CD14-positive monocyte (primary cell): Measurements from ENCODE around the gene URB2. TPM values are rescaled to one million over a fixed set of nuclear protein-coding genes. Genes with fewer than 3 reads are reported as not detected.

Source experiments
- DNase-seq, 3 donors: peaks; one replicate each; pipeline ENCODE4 v3.0.0-alpha.2; 2011 to 2022
- H2AFZ ChIP-seq: 2 replicates; pipeline ENCODE4 v1.6.0; 2012; ENCODE audit warnings: mild to moderate bottlenecking, low read depth, low read length, inconsistent platforms; ENCODE audit not compliant: insufficient read depth, poor library complexity, severe bottlenecking
- H3K27ac ChIP-seq, 2 donors: 1 replicate in 1 of 2; 2 replicates in 1 of 2; pipeline ENCODE4 v1.5.1; 2012 to 2013; ENCODE audit warnings: low read length in 2 of 2, control low read depth in 1 of 2, inconsistent platforms in 1 of 2, low read depth in 1 of 2, mild to moderate bottlenecking in 1 of 2
- H3K27me3 ChIP-seq, 2 donors: one replicate each; pipeline versions ENCODE4 v1.6.0 to v1.6.1; 2011 to 2013; ENCODE audit warnings: low read length in 2 of 2; ENCODE audit not compliant: control insufficient read depth in 2 of 2, insufficient read depth in 2 of 2
- H3K36me3 ChIP-seq, 2 donors: replicated peaks in 1 of 2; 1 replicate in 1 of 2; 2 replicates in 1 of 2; pipeline versions ENCODE4 v1.5.1 to v1.6.1; 2012 to 2013; ENCODE audit warnings: low read length in 2 of 2, control low read depth in 1 of 2, inconsistent platforms in 1 of 2, mild to moderate bottlenecking in 1 of 2; ENCODE audit not compliant: insufficient read depth in 2 of 2, control insufficient read depth in 1 of 2
- H3K4me1 ChIP-seq, 2 donors: 1 replicate in 1 of 2; 2 replicates in 1 of 2; pipeline versions ENCODE4 v1.5.1 to v1.6.1; 2012 to 2013; ENCODE audit warnings: low read length in 2 of 2, control low read depth in 1 of 2, inconsistent platforms in 1 of 2, mild to moderate bottlenecking in 1 of 2, moderate library complexity in 1 of 2; ENCODE audit not compliant: insufficient read depth in 2 of 2, control insufficient read depth in 1 of 2
- H3K4me2 ChIP-seq: replicated peaks from 2 replicates; pipeline ENCODE3; 2012; ENCODE audit warnings: low read length, moderate library complexity, mild to moderate bottlenecking; ENCODE audit not compliant: poor library complexity, severe bottlenecking; ENCODE audit errors: extremely low read depth
- H3K4me3 ChIP-seq, 3 experiments: fragments of 200-600 bp in 1 of 3; sonication (generic) in 1 of 3; replicated peaks in 1 of 3; 1 replicate in 2 of 3; 2 replicates in 1 of 3; pipeline ENCODE4 v1.5.1; 2011 to 2013; ENCODE audit warnings: low read length in 3 of 3, mild to moderate bottlenecking in 3 of 3, control low read depth in 2 of 3, low read depth in 2 of 3, inconsistent platforms in 1 of 3, moderate library complexity in 1 of 3
- H3K79me2 ChIP-seq: 2 replicates; pipeline ENCODE4 v1.6.0; 2012; ENCODE audit warnings: mild to moderate bottlenecking, control low read depth, inconsistent platforms, low read length, moderate library complexity; ENCODE audit not compliant: insufficient read depth
- H3K9ac ChIP-seq: 2 replicates; pipeline ENCODE4 v1.6.0; 2017; ENCODE audit warnings: low read length, mild to moderate bottlenecking; ENCODE audit not compliant: insufficient read depth, poor library complexity, severe bottlenecking
- H3K9me3 ChIP-seq, 2 donors: replicated peaks in 1 of 2; 1 replicate in 1 of 2; 2 replicates in 1 of 2; pipeline versions ENCODE4 v1.5.1 to v1.6.1; 2012 to 2013; ENCODE audit warnings: low read length in 2 of 2, control low read depth in 1 of 2; ENCODE audit not compliant: control insufficient read depth in 1 of 2, insufficient read depth in 1 of 2
- H4K20me1 ChIP-seq: 2 replicates; pipeline ENCODE4 v1.6.0; 2012; ENCODE audit warnings: mild to moderate bottlenecking, low read length, control low read depth, moderate library complexity; ENCODE audit not compliant: insufficient read depth
- H3K27ac Mint-ChIP-seq, 7 donors: one replicate each; pipeline ENCODE4 v1.8.0; 2020; ENCODE audit warnings: mild to moderate bottlenecking in 7 of 7, mixed read lengths in 7 of 7, moderate library complexity in 6 of 7, inconsistent platforms in 2 of 7
- H3K27me3 Mint-ChIP-seq, 3 donors: one replicate each; pipeline ENCODE4 v1.8.0; 2021 to 2022; ENCODE audit warnings: low read depth in 3 of 3, mild to moderate bottlenecking in 3 of 3, mixed read lengths in 3 of 3, moderate library complexity in 3 of 3, inconsistent platforms in 1 of 3
- H3K36me3 Mint-ChIP-seq, 2 donors: one replicate each; pipeline ENCODE4 v1.8.0; 2020; ENCODE audit warnings: mixed read lengths in 2 of 2, inconsistent platforms in 1 of 2, mild to moderate bottlenecking in 1 of 2
- H3K4me1 Mint-ChIP-seq: one replicate; pipeline ENCODE4 v1.8.0; 2020; ENCODE audit warnings: mild to moderate bottlenecking, mixed read lengths
- H3K4me3 Mint-ChIP-seq, 2 donors: one replicate each; pipeline ENCODE4 v1.8.0; 2020; ENCODE audit warnings: mild to moderate bottlenecking in 2 of 2, mixed read lengths in 2 of 2, moderate library complexity in 1 of 2
- H3K9me3 Mint-ChIP-seq, 7 donors: one replicate each; pipeline ENCODE4 v1.8.0; 2020 to 2022; ENCODE audit warnings: mixed read lengths in 7 of 7, mild to moderate bottlenecking in 6 of 7, moderate library complexity in 6 of 7, inconsistent platforms in 2 of 7
- WGBS: methylation state at CpG from one replicate; pipeline ENCODE4 v1.1.5; 2013; ENCODE audit warnings: missing lambda C conversion rate; ENCODE audit not compliant: insufficient coverage; 5-methylcytosine and 5-hydroxymethylcytosine counted together
- intact Hi-C, 2 donors: fragments of 100-400 bp; cut with micrococcal nuclease; formaldehyde crosslinking; loops; one replicate each; pipeline versions ENCODE4 v1.15.0 to v1.15.1; 2023
- polyA plus RNA-seq, 3 donors: library from polyadenylated mRNA; depleted of rRNA in 1 of 3; unstranded in 2 of 3; stranded (reverse) in 1 of 3; fragments of 300-500 nt in 2 of 3; fragments of >200 nt in 1 of 3; fragmentation: Illumina TruSeq in 2 of 3; gene quantifications; 1 replicate in 2 of 3; 2 replicates in 1 of 3; pipeline ENCODE4 v1.2.3, GENCODE V29; 2012 to 2021
- TF ChIP-seq, protein P1 (sequence below): fragments of 200-600 bp; IDR thresholded peaks from one replicate; pipeline ENCODE4 v1.8.0; 2022; ENCODE audit warnings: antibody characterized with exemption, mild to moderate bottlenecking

URB2 gene
- polyA plus RNA-seq, 3 donors = 0.79 to 2.8 (median 1.5) TPM

DNA sequence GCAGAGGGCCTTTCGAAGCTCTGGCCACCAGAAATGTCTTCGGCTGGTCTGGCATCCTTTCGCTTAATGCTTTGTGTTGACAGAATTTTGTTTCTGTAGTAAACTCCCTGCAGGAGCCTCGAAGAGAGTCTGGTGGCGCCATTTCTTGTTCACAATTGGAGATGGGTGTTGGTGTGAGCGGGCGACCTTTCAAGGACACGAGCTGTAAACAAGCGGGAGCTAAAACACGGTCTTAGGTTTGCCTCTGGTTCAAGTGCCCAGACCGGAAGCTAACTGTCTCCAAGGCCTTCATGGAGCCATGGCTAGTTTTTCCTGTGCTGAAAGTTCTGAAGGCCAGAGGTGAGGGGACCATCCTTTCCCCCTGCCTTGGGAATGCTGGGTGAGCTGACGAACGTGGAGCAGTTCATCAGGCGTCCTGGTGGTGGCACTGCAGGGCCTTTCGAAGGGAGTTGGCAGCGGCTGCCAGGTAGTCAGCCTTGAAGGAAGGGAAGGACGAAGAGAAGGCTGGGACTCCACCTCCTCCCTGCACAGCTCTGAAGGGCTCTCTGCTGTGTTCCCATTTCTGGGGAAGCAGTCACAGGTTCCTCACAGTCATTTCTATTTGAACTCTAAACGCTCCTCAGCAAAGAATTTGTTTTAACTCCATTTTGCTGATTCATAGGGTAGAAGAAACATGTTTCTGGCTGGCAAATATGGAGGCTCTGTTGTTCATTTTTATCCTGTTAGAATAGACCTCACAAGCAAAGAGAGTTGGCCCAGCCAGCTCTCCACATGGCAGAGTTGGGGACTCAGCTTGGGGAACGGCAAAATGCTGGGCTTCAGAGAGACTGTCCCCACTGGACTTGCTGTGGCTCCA lies 35.2 kb downstream of the URB2 start:
- Histone ChIP-seq H4K20me1 (no peaks in the 10 kb centered on the region), H2AFZ (no peak overlapping the region), H3K9ac (no peak overlapping the region), H3K9me3 (no peaks in the 10 kb centered on the region), H3K79me2 (no peaks in the 10 kb centered on the region), H3K36me3 (peaks cover 13 to 37% of the 10 kb centered on the region in 2 donors), H3K4me3 (no peak overlapping the region), H3K4me1 (no peaks in the 10 kb centered on the region), H3K27ac (no peak overlapping the region), H3K4me2 (no peak overlapping the region), H3K27me3 (no peaks in the 10 kb centered on the region)
- H3K27me3 Mint-ChIP-seq = no peaks in the 10 kb centered on the region
- no peak overlapping the region for H3K4me3 Mint-ChIP-seq
- intact Hi-C loops = loop anchor here (2.0 to 5.0 kb wide), 2 partner anchors 506 to 651 kb away; no protein-coding TSS in a partner anchor
- H3K27ac Mint-ChIP-seq = peak overlapping the region in 3 of 7 donors; percentile 52 to 57 (median 56)
- peaks cover 2% of the 10 kb centered on the region for H3K4me1 Mint-ChIP-seq
- DNase-seq = peak; percentile 30 to 57 (median 54)
- H3K9me3 Mint-ChIP-seq = no peaks in the 10 kb centered on the region
- TF ChIP-seq, protein P1, sequence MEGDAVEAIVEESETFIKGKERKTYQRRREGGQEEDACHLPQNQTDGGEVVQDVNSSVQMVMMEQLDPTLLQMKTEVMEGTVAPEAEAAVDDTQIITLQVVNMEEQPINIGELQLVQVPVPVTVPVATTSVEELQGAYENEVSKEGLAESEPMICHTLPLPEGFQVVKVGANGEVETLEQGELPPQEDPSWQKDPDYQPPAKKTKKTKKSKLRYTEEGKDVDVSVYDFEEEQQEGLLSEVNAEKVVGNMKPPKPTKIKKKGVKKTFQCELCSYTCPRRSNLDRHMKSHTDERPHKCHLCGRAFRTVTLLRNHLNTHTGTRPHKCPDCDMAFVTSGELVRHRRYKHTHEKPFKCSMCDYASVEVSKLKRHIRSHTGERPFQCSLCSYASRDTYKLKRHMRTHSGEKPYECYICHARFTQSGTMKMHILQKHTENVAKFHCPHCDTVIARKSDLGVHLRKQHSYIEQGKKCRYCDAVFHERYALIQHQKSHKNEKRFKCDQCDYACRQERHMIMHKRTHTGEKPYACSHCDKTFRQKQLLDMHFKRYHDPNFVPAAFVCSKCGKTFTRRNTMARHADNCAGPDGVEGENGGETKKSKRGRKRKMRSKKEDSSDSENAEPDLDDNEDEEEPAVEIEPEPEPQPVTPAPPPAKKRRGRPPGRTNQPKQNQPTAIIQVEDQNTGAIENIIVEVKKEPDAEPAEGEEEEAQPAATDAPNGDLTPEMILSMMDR = peak; percentile 80
- WGBS = 56% methylated on average over 14 of the region's 19 CpGs
- peaks cover 35 to 42% of the 10 kb centered on the region in 2 donors for H3K36me3 Mint-ChIP-seq

DNA sequence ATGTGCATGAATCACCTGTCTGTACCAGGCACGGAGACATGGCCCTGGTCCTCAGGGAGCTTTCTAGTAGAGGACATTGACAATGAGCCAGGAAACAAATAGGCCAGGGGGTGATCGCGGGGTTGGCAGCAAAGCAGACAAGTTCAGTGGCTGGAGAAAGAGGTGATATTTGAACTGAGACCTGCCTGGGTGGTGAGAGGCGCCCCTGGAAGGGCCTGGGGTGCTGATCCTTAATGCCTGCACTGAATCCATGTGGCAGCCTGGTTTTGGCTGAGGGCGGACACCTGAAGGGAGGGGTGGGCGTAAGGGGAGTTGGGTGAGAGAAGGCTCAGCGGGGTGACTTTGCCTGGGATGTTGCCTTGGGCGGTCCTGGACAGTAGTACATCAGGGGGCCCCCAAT lies 35.9 kb downstream of the URB2 start:
- Histone ChIP-seq H4K20me1 (no peaks in the 10 kb centered on the region), H3K4me1 (no peaks in the 10 kb centered on the region), H3K79me2 (no peaks in the 10 kb centered on the region), H3K9me3 (no peaks in the 10 kb centered on the region), H3K36me3 (peaks cover 13 to 30% of the 10 kb centered on the region in 2 donors), H3K27me3 (no peaks in the 10 kb centered on the region), H3K4me2 (no peak overlapping the region), H2AFZ (no peak overlapping the region), H3K9ac (no peak overlapping the region), H3K27ac (no peak overlapping the region), H3K4me3 (no peak overlapping the region)
- Mint-ChIP-seq H3K27me3 (no peaks in the 10 kb centered on the region), H3K36me3 (peaks cover 30 to 37% of the 10 kb centered on the region in 2 donors), H3K4me3 (no peak overlapping the region), H3K4me1 (peaks cover 2% of the 10 kb centered on the region), H3K27ac (no peak overlapping the region), H3K9me3 (no peaks in the 10 kb centered on the region)
- TF ChIP-seq, protein P1 = no peak
- intact Hi-C loops = loop anchor here (2.0 to 5.0 kb wide), 2 partner anchors 505 to 650 kb away; no protein-coding TSS in a partner anchor
- 100% methylated on average over 7 of the region's 8 CpGs for WGBS
- no peak for DNase-seq
